Measurements from ENCODE around the gene MCTP1.

- TF ChIP-seq CTCF (IDR thresholded peaks at IDR 0.05; ENCODE audit: low read depth, low read length) (no peak), EZH2phosphoT487 (IDR thresholded peaks at IDR 0.05; ENCODE audit: low read depth) (no peak)
Measured at GRCh38 chr5:95178046-95178651, 106.7 kb downstream of the MCTP1 start.

All from OCI-LY3 (cell line).